Inflammatory macrophage (primary cell): ENCODE data around the gene MYLK4.

Experiments
- DNase-seq, 2 donors: peaks; one replicate each; pipeline ENCODE4 v3.0.0-alpha.2; 2020 to 2022
- total RNA-seq, 18 experiments: gene quantifications; one replicate each; lab custom pipeline; 2026; ENCODE audit warnings: mixed read lengths in 6 of 18, inconsistent platforms in 2 of 18; lab: John Stamatoyannopoulos, UW

Gene MYLK4
- 0.16 to 2.8 (median 1.1) reads per million in 18 experiments for total RNA-seq

DNA sequence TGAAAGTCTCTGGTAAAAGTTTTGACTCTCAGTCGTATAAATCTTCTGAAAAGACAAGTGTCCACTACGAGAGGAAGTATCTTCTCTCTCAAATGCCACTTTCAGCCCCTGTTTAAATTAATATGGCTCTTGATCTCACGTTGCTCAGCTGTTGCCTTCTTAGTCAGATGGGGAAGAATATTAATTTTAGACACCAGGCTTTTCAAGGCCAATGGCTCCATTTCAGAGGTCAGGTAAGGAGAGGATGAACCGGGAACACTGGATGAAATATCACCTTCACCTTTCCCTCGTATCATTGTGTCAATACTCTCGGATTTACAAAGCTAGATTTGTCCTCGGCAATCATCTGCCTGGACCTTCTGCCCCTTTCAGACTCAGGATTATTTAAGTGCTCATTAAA is at the start of gene MYLK4:
MYLK4 (minus strand) TSS at position 91 of the 400 bp plus-strand sequence. CDS start 1,628 bp downstream, outside the sequence.
- DNase-seq = no peak

DNA sequence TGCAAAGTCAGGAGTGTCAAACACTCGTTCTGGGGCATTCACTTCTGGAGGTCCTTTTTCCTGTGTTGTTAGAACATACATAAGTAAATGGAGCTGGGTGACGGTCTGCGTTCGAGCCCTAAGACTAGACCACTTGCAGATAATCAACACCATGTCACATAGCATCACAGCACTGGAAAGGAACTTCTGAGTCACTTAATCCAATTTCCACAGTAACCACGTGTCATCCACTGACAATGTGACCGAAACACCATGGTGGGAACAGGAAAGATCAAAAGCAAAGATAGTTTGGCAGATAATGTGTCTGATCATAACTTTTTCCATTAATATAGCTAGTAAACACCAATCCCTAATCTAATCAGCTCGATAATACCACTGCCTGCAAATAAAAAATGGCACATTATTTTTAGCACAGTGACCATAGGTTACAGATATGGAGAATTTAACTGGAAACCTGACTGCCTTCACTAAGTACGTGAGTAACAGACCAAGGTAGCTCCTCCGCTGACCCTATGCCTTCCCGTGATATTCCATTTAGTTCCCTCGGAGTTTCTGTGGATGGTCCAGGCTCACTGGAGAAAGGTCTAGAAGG is 49.3 kb upstream of the MYLK4 start:
- peak in 1 of 2 donors; percentile 37 for DNase-seq

GRCh38 chr6:2798586-2799134 is 47.9 kb upstream of the MYLK4 start:
- DNase-seq = no peak

GRCh38 chr6:2797564-2798031 is 46.9 kb upstream of the MYLK4 start:
- no peak for DNase-seq

DNA sequence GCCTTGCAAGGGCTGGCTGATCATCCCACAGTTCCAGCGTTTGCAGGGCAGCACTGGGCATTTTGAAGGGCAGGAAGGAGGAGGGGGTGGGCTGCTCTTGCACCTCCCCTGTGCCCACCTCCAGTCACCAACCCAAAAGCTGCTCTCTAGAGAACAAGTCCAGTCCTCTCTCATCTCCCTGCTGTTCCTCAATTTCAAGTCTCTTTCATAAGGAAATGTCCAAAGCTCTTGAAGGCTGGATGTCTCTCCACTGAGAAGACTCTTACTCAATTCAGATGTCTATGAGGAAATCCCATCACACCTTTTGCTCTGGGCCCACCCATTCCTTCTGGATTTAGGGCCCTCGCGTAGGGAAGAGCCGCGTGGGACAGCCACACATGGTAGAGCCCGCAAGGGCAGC is 46.1 kb upstream of the MYLK4 start:
- DNase-seq = peak; percentile 64 to 70

DNA sequence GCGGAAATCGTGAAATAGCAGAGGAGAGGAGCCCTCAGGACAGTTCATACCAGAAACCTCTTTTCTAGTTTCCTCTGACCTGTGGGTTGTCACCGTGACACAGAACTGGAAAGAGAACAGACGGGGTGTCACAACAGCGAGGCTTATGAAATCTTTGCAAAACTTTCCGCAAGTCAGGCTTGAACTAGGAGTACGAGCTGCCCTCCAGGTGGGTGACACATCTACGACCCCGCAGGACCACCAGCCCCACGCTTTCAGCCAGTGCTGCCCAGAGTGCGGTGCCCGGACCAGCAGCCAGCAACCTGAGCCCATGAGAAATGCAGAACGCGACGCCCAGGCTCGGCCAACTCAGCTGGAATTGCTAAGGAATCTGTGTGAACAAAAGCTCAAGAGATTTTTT is 45.2 kb upstream of the MYLK4 start:
- DNase-seq = peak; percentile 83 to 86

DNA sequence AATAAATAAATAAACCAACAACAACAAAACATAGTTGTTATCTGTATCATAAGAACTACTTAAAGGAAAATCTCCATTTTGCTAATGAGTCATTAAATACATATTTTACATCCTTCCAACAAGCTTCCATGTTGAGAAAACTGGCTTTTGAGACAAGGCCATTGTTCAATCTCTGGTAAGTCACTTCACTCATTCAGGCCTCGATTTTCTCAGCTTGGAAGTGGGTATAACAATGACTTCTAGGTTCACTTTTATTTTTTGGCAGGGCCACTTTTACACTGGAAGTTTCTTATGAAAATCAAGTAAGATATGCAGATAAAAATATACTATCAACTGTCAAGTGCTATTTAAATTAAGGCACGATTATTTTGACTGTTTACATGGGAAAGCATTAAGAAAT is 44.4 kb upstream of the MYLK4 start:
- DNase-seq = no peak

- peak; percentile 38 to 48 for DNase-seq
Observed at GRCh38 chr6:2794171-2794730, 43.5 kb upstream of the MYLK4 start.

DNA sequence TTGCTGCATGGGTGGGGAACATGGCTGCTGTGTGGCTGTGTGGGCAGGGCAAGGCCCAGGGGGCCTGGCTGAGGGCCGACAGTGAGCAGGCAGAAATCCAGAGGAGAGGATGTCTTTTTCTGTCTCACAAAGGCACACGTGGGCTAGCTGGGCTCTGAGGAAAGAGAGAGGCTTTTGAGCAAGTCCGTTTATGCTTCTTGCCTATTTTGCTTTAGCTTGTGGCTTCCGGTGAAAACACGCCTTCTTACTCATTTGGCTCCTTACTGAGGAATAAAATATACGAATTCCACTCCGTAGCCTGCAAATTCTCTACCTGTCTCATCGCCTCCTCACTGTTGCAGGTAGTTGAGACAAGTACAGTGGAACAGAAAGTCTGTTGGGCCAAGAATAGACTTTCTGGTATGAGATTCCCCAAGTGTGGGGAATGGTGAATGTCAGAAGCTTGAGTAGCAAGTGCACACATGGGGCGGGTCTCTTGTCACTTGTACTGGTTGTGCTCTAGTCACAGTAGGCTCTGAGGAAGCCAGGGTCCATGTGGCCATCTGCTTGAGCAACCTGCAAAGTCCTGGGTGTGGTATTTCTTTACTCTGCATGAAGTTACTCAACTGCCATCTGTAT is 42.9 kb upstream of the MYLK4 start:
- DNase-seq = peak; percentile 78 to 89

GRCh38 chr6:2792330-2793110 is 41.8 kb upstream of the MYLK4 start:
- peak; percentile 19 to 64 for DNase-seq

- peak; percentile 15 for DNase-seq
Observed at GRCh38 chr6:2791450-2791974, 40.8 kb upstream of the MYLK4 start.

DNA sequence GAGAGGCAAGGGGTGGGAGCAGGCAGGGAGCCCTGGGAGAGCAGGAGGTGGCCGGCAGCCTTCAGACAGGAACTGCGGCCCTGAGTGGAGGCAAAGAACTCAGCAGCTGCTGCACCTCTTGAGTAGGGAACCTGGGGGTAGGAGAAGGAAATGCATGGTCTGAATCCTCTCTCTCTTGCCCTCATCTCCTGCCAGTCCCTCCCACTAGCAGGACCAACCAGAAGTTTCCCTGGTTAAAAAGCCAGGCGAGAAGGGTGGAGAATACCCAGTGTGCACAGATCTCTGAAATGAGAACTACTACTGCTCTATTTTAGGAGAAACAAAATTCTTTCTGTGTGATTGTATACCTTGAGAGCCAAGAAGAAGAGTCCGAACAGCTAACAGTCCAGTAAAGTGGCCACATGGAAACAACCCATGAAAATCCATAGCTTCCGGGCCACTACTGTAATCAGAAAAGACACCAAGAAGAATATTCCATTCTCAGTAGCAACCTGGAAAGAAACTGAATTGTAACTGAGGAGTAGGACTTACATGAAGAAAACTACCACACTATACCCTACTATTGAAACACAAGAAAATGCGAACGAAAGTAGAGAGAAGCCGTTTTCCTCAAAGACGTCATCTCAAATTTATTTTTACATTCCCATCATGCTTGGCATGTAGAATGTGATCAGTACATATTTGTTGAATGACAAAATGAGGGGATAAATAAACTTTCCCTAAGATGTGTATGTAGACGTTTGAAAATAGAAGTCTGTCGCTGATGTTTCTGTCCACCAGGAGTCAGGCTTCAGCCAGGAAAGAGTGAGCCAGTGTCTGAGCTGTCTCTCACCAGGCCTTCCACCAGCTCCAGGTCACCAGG is 40.1 kb upstream of the MYLK4 start:
- peak; percentile 81 for DNase-seq

DNA sequence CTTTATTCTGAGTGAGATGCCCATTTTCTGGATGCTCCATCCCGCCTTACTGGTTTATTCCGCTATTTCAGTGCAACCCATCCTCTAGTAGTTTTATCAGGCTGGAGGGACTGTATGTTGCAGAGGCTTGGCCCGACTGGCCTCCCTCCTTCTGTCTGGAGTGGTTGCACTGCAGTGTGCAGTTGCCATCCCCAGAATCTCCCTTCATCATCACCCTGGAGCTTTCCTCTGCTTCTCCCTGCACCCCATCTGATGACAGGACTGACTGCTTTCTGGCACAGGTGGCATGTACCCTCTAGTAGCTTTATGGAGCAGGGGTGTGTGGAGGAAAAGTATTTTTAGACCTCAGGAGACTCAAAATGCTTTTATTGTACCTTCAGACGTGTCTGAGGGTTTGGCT is 35.5 kb upstream of the MYLK4 start:
- DNase-seq = no peak

DNA sequence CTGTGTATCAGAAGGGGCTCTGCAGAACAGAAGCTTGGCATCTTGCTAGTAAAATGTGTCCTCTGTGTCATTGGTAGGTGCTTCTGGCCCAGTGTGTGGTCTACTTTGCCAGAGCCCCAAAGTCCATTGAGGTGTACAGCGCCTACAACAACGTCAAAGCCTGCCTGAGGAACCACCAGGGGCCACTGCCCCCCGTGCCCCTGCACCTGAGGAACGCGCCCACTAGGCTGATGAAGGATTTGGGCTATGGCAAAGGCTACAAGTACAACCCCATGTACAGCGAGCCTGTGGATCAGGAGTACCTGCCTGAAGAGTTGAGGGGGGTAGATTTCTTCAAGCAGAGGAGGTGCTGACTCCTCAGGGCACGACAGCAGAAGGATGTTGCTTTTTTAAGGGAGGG is 34.2 kb upstream of the MYLK4 start:
- no peak for DNase-seq

DNA sequence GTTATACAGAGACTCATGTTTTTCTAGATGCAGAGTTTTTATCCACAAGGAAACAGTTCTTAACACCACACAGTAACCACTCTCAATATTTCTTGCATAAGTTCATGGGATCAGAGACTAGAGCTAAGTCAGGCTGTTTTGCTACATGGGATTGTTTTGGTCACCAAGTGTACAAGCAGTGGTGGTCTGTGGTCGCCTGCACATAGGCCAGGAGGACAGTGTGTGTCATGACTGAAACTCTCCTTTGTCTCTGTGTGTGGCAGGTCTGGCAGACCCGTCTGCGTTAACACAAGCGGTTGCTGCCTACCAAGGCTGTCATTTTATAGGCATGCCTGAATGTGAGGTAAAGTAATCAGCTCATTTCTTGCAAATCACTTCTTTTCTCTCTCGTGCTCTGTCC is 33.3 kb upstream of the MYLK4 start:
- DNase-seq = no peak

GRCh38 chr6:2783188-2783963 is 32.7 kb upstream of the MYLK4 start:
- no peak for DNase-seq

- DNase-seq = no peak
Observed at GRCh38 chr6:2782825-2783187, 32.1 kb upstream of the MYLK4 start.

GRCh38 chr6:2782356-2782708 is 31.6 kb upstream of the MYLK4 start:
- DNase-seq = no peak

GRCh38 chr6:2781685-2782355 is 31.1 kb upstream of the MYLK4 start:
- DNase-seq = no peak

GRCh38 chr6:2780102-2780737 is 29.5 kb upstream of the MYLK4 start:
- DNase-seq = no peak
